Hepatocyte (in vitro differentiated cells): ENCODE measurements around the gene SUPT4H1.

Experiments used
- EZH2 ChIP-seq: fragments of 200-600 bp; sonication (generic); IDR thresholded peaks from 2 replicates; pipeline ENCODE4 v1.6.1; 2016; ENCODE audit warnings: antibody characterized with exemption, mild to moderate bottlenecking, borderline replicate concordance
- EZH2phosphoT487 ChIP-seq: fragments of 200-600 bp; sonication (generic); IDR thresholded peaks from one replicate; pipeline ENCODE4 v1.6.1; 2018; ENCODE audit warnings: antibody characterized with exemption, mild to moderate bottlenecking, low read depth, moderate library complexity; ENCODE audit not compliant: unreplicated experiment, severe bottlenecking
- TF ChIP-seq, protein P1 (sequence below): fragments of 200-600 bp; sonication (generic); IDR thresholded peaks from 2 replicates; pipeline ENCODE4 v1.5.1; 2016; ENCODE audit warnings: antibody characterized with exemption, mild to moderate bottlenecking; ENCODE audit not compliant: poor library complexity

DNA sequence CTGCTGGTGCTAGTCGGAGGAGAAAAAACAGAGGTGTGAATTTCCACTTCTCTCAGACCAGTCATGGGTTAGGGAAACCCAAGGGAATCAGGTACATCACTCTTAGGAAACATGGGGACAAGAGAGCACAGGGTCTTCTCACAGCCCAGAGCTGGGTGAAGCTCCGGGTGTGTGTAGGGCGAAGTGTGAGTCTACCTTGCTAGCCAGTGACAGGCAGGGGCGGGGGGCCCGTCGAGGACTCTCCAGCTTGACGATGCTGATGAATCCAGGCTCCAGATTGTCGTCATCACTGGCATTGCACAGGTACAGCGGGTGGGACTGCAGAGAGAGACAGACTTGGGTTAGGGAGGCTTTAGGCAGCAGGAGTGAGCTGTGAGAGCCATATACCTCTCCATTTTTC, 18.7 kb upstream of the SUPT4H1 start:
- TF ChIP-seq EZH2phosphoT487: no peak
- TF ChIP-seq, protein P1, sequence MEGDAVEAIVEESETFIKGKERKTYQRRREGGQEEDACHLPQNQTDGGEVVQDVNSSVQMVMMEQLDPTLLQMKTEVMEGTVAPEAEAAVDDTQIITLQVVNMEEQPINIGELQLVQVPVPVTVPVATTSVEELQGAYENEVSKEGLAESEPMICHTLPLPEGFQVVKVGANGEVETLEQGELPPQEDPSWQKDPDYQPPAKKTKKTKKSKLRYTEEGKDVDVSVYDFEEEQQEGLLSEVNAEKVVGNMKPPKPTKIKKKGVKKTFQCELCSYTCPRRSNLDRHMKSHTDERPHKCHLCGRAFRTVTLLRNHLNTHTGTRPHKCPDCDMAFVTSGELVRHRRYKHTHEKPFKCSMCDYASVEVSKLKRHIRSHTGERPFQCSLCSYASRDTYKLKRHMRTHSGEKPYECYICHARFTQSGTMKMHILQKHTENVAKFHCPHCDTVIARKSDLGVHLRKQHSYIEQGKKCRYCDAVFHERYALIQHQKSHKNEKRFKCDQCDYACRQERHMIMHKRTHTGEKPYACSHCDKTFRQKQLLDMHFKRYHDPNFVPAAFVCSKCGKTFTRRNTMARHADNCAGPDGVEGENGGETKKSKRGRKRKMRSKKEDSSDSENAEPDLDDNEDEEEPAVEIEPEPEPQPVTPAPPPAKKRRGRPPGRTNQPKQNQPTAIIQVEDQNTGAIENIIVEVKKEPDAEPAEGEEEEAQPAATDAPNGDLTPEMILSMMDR: no peak
- TF ChIP-seq EZH2: no peak
